Activated CD8-positive, alpha-beta T cell treated with anti-CD3 and anti-CD28 coated beads for 36 hours (primary cell): ENCODE data around the gene BLOC1S4. TPM values are rescaled to one million over a fixed set of nuclear protein-coding genes. Genes with fewer than 3 reads are reported as not detected.
"Not testable (repeated sequence)": the region's sequence is repeated elsewhere in the genome, so short reads cannot be mapped to it uniquely, and the experiment has no call there.

Source experiments
- ATAC-seq: fragments of 200-7000 bp; cut with Tn5 transposase; one replicate; pipeline ENCODE4 v1.10.0; 2021; ENCODE audit warnings: mild to moderate bottlenecking, moderate library complexity
- CTCF ChIA-PET: fragments of 350-600 bp; sonication (Branson Sonifier 250); formaldehyde crosslinking; loops from one replicate; lab custom pipeline; 2021; ENCODE audit warnings: antibody characterized with exemption; lab: Charles Lee
- POLR2A ChIA-PET: fragments of 350-600 bp; sonication (Branson Sonifier 250); formaldehyde crosslinking; loops from one replicate; lab custom pipeline; 2021; ENCODE audit warnings: antibody characterized with exemption; lab: Charles Lee
- DNase-seq: peaks from one replicate; pipeline ENCODE4 v3.0.0-alpha.2; 2020
- H3K27ac Mint-ChIP-seq: one replicate; pipeline ENCODE4 v1.8.0; 2021; ENCODE audit warnings: mild to moderate bottlenecking, mixed read lengths
- H3K27me3 Mint-ChIP-seq: one replicate; pipeline ENCODE4 v1.8.0; 2021; ENCODE audit warnings: mixed read lengths
- H3K36me3 Mint-ChIP-seq: one replicate; pipeline ENCODE4 v1.8.0; 2021; ENCODE audit warnings: low read depth, mixed read lengths
- H3K4me1 Mint-ChIP-seq: one replicate; pipeline ENCODE4 v1.8.0; 2021; ENCODE audit warnings: low read depth, mixed read lengths
- H3K4me3 Mint-ChIP-seq: one replicate; pipeline ENCODE4 v1.8.0; 2021; ENCODE audit warnings: mild to moderate bottlenecking, moderate library complexity, mixed read lengths
- H3K9me3 Mint-ChIP-seq: one replicate; pipeline ENCODE4 v1.8.0; 2021; ENCODE audit warnings: mixed read lengths
- intact Hi-C: fragments of 100-400 bp; cut with micrococcal nuclease; formaldehyde crosslinking; loops from one replicate; pipeline ENCODE4 v1.10.0; 2022
- total RNA-seq, 2 experiments: library from RNA; stranded (reverse); gene quantifications; one replicate each; pipeline ENCODE4 v1.2.3, GENCODE V29; 2021
- TF ChIP-seq, protein P1 (sequence below): fragments of 200-600 bp; IDR thresholded peaks from one replicate; pipeline ENCODE4 v1.8.0; 2022; ENCODE audit warnings: antibody characterized with exemption, mild to moderate bottlenecking

BLOC1S4 gene
- 10 to 100 TPM; 19.1 to 21.8 TPM for total RNA-seq

- ATAC-seq (peak; percentile 82), DNase-seq (peak; percentile 91)
- TF ChIP-seq, protein P1, sequence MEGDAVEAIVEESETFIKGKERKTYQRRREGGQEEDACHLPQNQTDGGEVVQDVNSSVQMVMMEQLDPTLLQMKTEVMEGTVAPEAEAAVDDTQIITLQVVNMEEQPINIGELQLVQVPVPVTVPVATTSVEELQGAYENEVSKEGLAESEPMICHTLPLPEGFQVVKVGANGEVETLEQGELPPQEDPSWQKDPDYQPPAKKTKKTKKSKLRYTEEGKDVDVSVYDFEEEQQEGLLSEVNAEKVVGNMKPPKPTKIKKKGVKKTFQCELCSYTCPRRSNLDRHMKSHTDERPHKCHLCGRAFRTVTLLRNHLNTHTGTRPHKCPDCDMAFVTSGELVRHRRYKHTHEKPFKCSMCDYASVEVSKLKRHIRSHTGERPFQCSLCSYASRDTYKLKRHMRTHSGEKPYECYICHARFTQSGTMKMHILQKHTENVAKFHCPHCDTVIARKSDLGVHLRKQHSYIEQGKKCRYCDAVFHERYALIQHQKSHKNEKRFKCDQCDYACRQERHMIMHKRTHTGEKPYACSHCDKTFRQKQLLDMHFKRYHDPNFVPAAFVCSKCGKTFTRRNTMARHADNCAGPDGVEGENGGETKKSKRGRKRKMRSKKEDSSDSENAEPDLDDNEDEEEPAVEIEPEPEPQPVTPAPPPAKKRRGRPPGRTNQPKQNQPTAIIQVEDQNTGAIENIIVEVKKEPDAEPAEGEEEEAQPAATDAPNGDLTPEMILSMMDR: no peak
- CTCF ChIA-PET: interaction anchor here (0.7 to 8.0 kb wide), 12 partner anchors 15 to 353 kb away, joined by 3 to 205 read pairs (median 4); partner anchors contain the start of gene TADA2B
- intact Hi-C loops: loop anchor here (5.0 kb wide), 1 partner anchor 39 kb away; no protein-coding TSS in a partner anchor
- no peaks in the 10 kb centered on the region for H3K27me3 Mint-ChIP-seq
- POLR2A ChIA-PET: interaction anchor here (0.6 to 4.9 kb wide), 23 partner anchors 8 to 359 kb away, joined by 3 to 42 read pairs (median 4); partner anchors contain the start of genes GRPEL1, KIAA0232 and TBC1D14
- peaks cover 31% of the 10 kb centered on the region for H3K4me1 Mint-ChIP-seq
- peak within 1 kb of the TSS; percentile 92 for H3K27ac Mint-ChIP-seq
- no peaks in the 10 kb centered on the region for H3K9me3 Mint-ChIP-seq
- H3K36me3 Mint-ChIP-seq: peaks cover 14% of the 10 kb centered on the region
- H3K4me3 Mint-ChIP-seq: peak within 1 kb of the TSS; percentile 90
Observed at GRCh38 chr4:6716018-6716911, at the start of gene BLOC1S4. TSS of gene BLOC1S4 (plus strand) at chr4:6716174. CDS start at chr4:6716210, 36 bp downstream.

DNA sequence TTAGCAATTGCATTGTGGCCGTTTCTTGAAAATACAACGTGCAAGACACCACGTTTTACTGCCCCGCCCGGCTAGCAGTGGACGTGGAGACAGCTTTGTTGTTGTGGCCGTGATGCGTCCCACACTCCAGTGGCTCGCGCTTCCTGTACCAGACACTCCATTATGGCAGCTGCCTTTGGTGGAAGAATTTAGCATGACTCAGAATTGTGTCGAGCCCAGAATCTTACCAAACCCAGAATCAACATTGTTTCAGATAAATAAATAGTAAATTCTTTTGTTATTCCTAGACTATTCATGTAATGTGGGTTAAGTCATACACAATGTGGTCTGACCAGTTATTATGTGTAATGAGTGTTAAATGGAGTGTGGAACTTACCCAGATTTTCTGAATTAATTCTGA lies 47.6 kb upstream of the BLOC1S4 start:
- ATAC-seq: no peak
- Mint-ChIP-seq H3K9me3 (no peaks in the 10 kb centered on the region), H3K27ac (no peak overlapping the region), H3K27me3 (peaks cover 6% of the 10 kb centered on the region), H3K36me3 (peaks cover 4% of the 10 kb centered on the region), H3K4me3 (no peak overlapping the region), H3K4me1 (peaks cover 5% of the 10 kb centered on the region)
- TF ChIP-seq, protein P1: no peak
- POLR2A ChIA-PET: interaction anchor here (1.7 kb wide), 1 partner anchor 10 kb away, joined by 8 read pairs; no protein-coding TSS in a partner anchor
- no peak for DNase-seq
- CTCF ChIA-PET: no interaction called here
- intact Hi-C loops: no loop called here

- peaks cover 25% of the 10 kb centered on the region for H3K36me3 Mint-ChIP-seq
- ChIA-PET POLR2A (interaction anchor here (0.6 to 5.8 kb wide), 6 partner anchors 8 to 176 kb away, joined by 3 to 42 read pairs (median 14); partner anchors contain the start of genes BLOC1S4 and MRFAP1), CTCF (interaction anchor here (0.8 to 1.2 kb wide), 3 partner anchors 38 to 145 kb away, joined by 3 read pairs; partner anchors contain the start of gene MRFAP1L1)
- H3K27me3 Mint-ChIP-seq: no peaks in the 10 kb centered on the region
- intact Hi-C loops: loop anchor here (5.0 kb wide), 1 partner anchor 36 kb away; the partner anchor contains the start of gene MRFAP1L1
- no peaks in the 10 kb centered on the region for H3K9me3 Mint-ChIP-seq
- ATAC-seq (no peak), DNase-seq (no peak)
- TF ChIP-seq, protein P1: no peak
- H3K27ac Mint-ChIP-seq: no peak overlapping the region
- H3K4me1 Mint-ChIP-seq: peaks cover 23% of the 10 kb centered on the region
- H3K4me3 Mint-ChIP-seq: no peak overlapping the region
Observed at GRCh38 chr4:6671648-6672047, 44.3 kb upstream of the BLOC1S4 start.

- H3K27me3 Mint-ChIP-seq: no peaks in the 10 kb centered on the region
- ChIA-PET CTCF (interaction anchor here (0.8 to 6.3 kb wide), 3 partner anchors 47 to 202 kb away, joined by 3 to 39 read pairs (median 3); no protein-coding TSS in a partner anchor), POLR2A (interaction anchor here (0.6 to 5.8 kb wide), 6 partner anchors 9 to 175 kb away, joined by 3 to 42 read pairs (median 14); partner anchors contain the start of genes BLOC1S4 and MRFAP1)
- intact Hi-C loops: loop anchor here (5.0 kb wide), 1 partner anchor 35 kb away; the partner anchor contains the start of gene MRFAP1L1
- DNase-seq (no peak), ATAC-seq (no peak)
- H3K36me3 Mint-ChIP-seq: peaks cover 30% of the 10 kb centered on the region
- H3K4me3 Mint-ChIP-seq: no peak overlapping the region
- no peak overlapping the region for H3K27ac Mint-ChIP-seq
- H3K9me3 Mint-ChIP-seq: no peaks in the 10 kb centered on the region
- H3K4me1 Mint-ChIP-seq: peaks cover 28% of the 10 kb centered on the region
- TF ChIP-seq, protein P1: no peak
Observed at GRCh38 chr4:6672131-6672530, 43.8 kb upstream of the BLOC1S4 start.

- POLR2A ChIA-PET: interaction anchor here (0.9 to 6.0 kb wide), 24 partner anchors 9 to 398 kb away, joined by 3 to 75 read pairs (median 7); partner anchors contain the start of genes BLOC1S4, KIAA0232, MRFAP1 and MRFAP1L1
- H3K9me3 Mint-ChIP-seq, DNase-seq, H3K27me3 Mint-ChIP-seq, ATAC-seq: not testable (repeated sequence)
- CTCF ChIA-PET: interaction anchor here (1.1 to 6.3 kb wide), 10 partner anchors 9 to 201 kb away, joined by 3 to 102 read pairs (median 8); partner anchors contain the start of genes BLOC1S4 and MRFAP1
- H3K4me1 Mint-ChIP-seq: peaks cover 33% of the 10 kb centered on the region
- H3K4me3 Mint-ChIP-seq: peak overlapping the region; percentile 90
- intact Hi-C loops: loop anchor here (5.0 kb wide), 1 partner anchor 35 kb away; the partner anchor contains the start of gene MRFAP1L1
- H3K27ac Mint-ChIP-seq: peak overlapping the region; percentile 99
- H3K36me3 Mint-ChIP-seq: peaks cover 36% of the 10 kb centered on the region
Observed at GRCh38 chr4:6672541-6673190, 43.3 kb upstream of the BLOC1S4 start.

GRCh38 chr4:6673191-6673659 lies 42.7 kb upstream of the BLOC1S4 start:
- peak; percentile 71 for DNase-seq
- CTCF ChIA-PET: interaction anchor here (0.8 to 6.3 kb wide), 14 partner anchors 9 to 201 kb away, joined by 3 to 102 read pairs (median 8); partner anchors contain the start of genes BLOC1S4, MRFAP1 and MRFAP1L1
- H3K4me1 Mint-ChIP-seq: peaks cover 36% of the 10 kb centered on the region
- peak overlapping the region; percentile 90 for H3K4me3 Mint-ChIP-seq
- peaks cover 38% of the 10 kb centered on the region for H3K36me3 Mint-ChIP-seq
- not testable (repeated sequence) for H3K27me3 Mint-ChIP-seq, H3K9me3 Mint-ChIP-seq
- POLR2A ChIA-PET: interaction anchor here (0.9 to 6.0 kb wide), 29 partner anchors 9 to 397 kb away, joined by 3 to 75 read pairs (median 5); partner anchors contain the start of genes BLOC1S4, KIAA0232, MRFAP1 and MRFAP1L1
- peak overlapping the region; percentile 99 for H3K27ac Mint-ChIP-seq
- peak; percentile 18 for ATAC-seq
- intact Hi-C loops: loop anchor here (5.0 kb wide), 1 partner anchor 34 kb away; the partner anchor contains the start of gene MRFAP1L1
